Jurkat, Clone E6-1 (cell line): ENCODE results near the gene ADCY4.

Experiments used
- DNase-seq: peaks from one replicate; pipeline ENCODE4 v3.0.0-alpha.2; 2011; ENCODE audit warnings: low read depth, low spot score
- H3K4me3 ChIP-seq: 2 replicates; pipeline ENCODE4 v1.5.1; 2011; ENCODE audit warnings: mild to moderate bottlenecking, low read length, control low read depth, moderate library complexity

ADCY4 gene

GRCh38 chr14:24284501-24285035 is 50.3 kb downstream of the ADCY4 start:
- no peak overlapping the region for H3K4me3 ChIP-seq
- DNase-seq, result no peak

GRCh38 chr14:24283796-24284460 is 50.9 kb downstream of the ADCY4 start:
- DNase-seq, result no peak
- H3K4me3 ChIP-seq, result no peak overlapping the region

- no peak for DNase-seq
- H3K4me3 ChIP-seq, result no peak overlapping the region
These were observed 52.1 kb downstream of the ADCY4 start for GRCh38 chr14:24282736-24283135.

- H3K4me3 ChIP-seq, result no peak overlapping the region
- DNase-seq, result no peak
These were observed 53.2 kb downstream of the ADCY4 start for GRCh38 chr14:24281636-24282035.

- no peak overlapping the region for H3K4me3 ChIP-seq
- no peak for DNase-seq
These were observed 53.9 kb downstream of the ADCY4 start for GRCh38 chr14:24280797-24281460.

GRCh38 chr14:24279301-24280186 is 55.3 kb downstream of the ADCY4 start:
- no peak for DNase-seq
- no peak overlapping the region for H3K4me3 ChIP-seq

- no peak for DNase-seq
- H3K4me3 ChIP-seq, result no peak overlapping the region
These were observed 56.4 kb downstream of the ADCY4 start for GRCh38 chr14:24278424-24278823.

- no peak overlapping the region for H3K4me3 ChIP-seq
- no peak for DNase-seq
These were observed 57.1 kb downstream of the ADCY4 start for GRCh38 chr14:24277606-24278321.

- no peak for DNase-seq
- H3K4me3 ChIP-seq, result no peak overlapping the region
These were observed 57.8 kb downstream of the ADCY4 start for GRCh38 chr14:24277071-24277470.

GRCh38 chr14:24274101-24274543 is 60.7 kb downstream of the ADCY4 start:
- DNase-seq, result no peak
- H3K4me3 ChIP-seq, result no peak overlapping the region

GRCh38 chr14:24273422-24273998 is 61.4 kb downstream of the ADCY4 start:
- H3K4me3 ChIP-seq, result no peak overlapping the region
- no peak for DNase-seq

GRCh38 chr14:24272467-24272866 is 62.4 kb downstream of the ADCY4 start:
- H3K4me3 ChIP-seq, result no peak overlapping the region
- DNase-seq, result no peak

- no peak for DNase-seq
- H3K4me3 ChIP-seq, result peak overlapping the region; percentile 74
These were observed 63.0 kb downstream of the ADCY4 start for GRCh38 chr14:24271834-24272263.

- peak within 1 kb of the TSS; percentile 74 for H3K4me3 ChIP-seq
- peak; percentile 89 for DNase-seq
These were observed 63.6 kb downstream of the ADCY4 start, which contains the start of gene RABGGTA for GRCh38 chr14:24271134-24271833. Gene RABGGTA (minus strand): TSS chr14:24271597. CDS start chr14:24271115, 482 bp downstream.

- H3K4me3 ChIP-seq, result peak overlapping the region; percentile 74
- DNase-seq, result no peak
These were observed 64.2 kb downstream of the ADCY4 start for GRCh38 chr14:24270537-24271133.

- no peak for DNase-seq
- no peak overlapping the region for H3K4me3 ChIP-seq
These were observed 64.8 kb downstream of the ADCY4 start for GRCh38 chr14:24269910-24270536.

- no peak for DNase-seq
- H3K4me3 ChIP-seq, result no peak overlapping the region
These were observed 65.5 kb downstream of the ADCY4 start for GRCh38 chr14:24269368-24269767.
